Retinal pigment epithelial cell (primary cell): ENCODE data around the gene RIT2.
A peak's percentile ranks its signal among the peaks of the same experiment; 100 is the strongest.

Experiments
- DNase-seq: peaks from one replicate; pipeline ENCODE4 v3.0.0-alpha.2; 2010; ENCODE audit warnings: low read depth
- H3K4me3 ChIP-seq: 2 replicates; pipeline ENCODE4 v1.5.1; 2011; ENCODE audit warnings: mild to moderate bottlenecking, low read length, control low read depth, moderate library complexity
- CTCF ChIP-seq: conservative IDR thresholded peaks from 2 replicates; pipeline ENCODE4 v1.5.1; 2011; ENCODE audit warnings: low read depth, low read length, control low read depth, inconsistent platforms

Gene RIT2

DNA sequence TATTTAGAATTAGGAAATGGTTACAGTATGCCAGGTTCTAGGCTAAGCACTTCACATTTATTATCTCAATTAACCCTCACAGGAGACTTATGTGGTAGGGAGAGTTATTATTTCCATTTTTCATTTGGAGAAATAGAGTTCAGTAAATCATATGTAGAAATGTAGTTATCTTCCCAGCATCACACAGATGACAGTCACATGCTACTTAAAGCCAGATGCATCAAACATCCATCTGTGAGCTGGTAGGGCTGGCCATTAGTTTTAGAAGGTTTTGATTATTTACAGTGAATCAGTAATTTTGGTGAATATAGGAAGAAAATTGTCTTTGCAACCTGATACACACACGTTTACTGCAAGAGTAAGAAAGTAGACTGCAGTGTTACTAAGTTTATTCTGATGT lies 97.9 kb downstream of the RIT2 start:
- DNase-seq = no peak

DNA sequence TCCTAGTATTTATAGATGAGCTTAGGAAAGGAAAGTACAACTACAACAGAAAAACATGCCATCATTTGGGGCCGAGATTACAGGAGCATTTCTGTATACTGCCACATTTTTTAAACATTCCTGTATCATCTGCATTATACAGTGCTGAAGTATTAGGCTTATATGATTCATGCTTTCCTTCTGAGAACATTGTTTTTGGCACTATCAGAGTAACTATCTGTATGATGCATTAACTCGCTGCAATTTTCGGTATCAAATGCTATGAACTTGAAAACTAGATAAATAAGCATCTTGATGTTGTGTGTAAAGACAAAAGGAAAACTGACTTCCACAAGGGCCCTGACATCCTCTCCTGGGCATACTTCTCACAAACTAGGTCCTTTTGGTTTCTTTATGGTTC lies 102.0 kb downstream of the RIT2 start:
- no peak overlapping the region for H3K4me3 ChIP-seq
- DNase-seq = no peak

More for the DNA sequence above, 97.9 kb downstream of the RIT2 start:
- H3K4me3 ChIP-seq = no peak overlapping the region
- no peak for TF ChIP-seq CTCF

DNA sequence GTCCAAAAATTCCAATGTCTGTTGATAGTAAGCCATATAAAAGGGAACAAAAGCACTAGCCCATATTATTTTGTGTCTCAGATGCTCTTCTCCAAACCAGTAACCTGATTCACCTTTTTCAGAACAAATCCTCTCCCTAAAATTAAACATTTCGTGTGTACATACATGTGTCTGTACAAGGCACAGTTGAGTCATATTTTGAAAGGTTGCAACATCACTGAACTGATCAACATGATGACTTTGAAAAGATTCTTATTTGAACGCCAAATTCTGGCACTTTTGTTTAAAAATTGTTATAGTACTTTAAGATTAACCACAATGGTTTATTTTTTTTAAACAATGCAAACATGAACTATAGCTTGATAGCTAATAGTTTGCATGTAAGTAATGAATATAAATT lies 102.5 kb downstream of the RIT2 start:
- DNase-seq = no peak
- H3K4me3 ChIP-seq = no peak overlapping the region
- no peak for TF ChIP-seq CTCF

More for the DNA sequence above, 102.0 kb downstream of the RIT2 start:
- no peak for TF ChIP-seq CTCF

- H3K4me3 ChIP-seq = no peak overlapping the region
- DNase-seq = no peak
- TF ChIP-seq CTCF = no peak
These were observed 104.9 kb downstream of the RIT2 start for GRCh38 chr18:43010611-43011010.

DNA sequence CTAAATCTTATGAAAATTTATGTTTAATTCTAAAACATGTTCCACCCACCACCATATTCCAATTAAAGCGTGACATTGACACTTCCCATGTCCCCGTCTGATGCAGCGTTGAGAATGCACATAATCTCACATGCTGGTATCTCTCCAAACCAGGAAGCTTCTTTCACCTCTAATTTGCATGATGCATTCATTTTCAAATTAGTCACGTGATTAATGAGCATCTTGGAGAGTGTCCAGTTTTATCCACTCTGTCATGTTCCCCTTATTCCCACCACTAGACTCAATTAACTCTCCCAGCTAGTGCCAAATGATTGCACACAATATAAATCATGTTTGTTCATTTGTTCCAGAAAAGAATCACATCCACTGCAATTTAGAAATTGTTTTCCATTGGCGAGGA lies 105.8 kb downstream of the RIT2 start:
- DNase-seq = no peak
- TF ChIP-seq CTCF = no peak
- H3K4me3 ChIP-seq = no peak overlapping the region

DNA sequence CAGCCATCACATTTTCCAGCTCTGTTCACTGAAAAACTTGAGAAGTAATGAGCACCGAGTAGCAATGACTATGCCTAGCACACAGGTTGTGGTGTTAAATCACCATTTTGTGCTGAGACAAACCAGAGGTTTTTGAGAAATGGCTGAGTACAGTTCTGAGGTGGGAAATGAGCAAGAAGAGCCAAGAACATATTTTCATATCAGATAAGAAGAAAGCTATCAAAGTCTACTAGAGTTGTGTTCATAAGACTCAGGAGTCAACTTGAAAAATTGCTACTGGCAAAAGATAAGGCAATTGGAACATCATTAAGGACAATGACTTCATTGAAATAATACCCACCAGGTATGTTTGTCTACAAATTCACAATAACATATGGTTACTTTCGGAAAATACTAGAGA lies 108.1 kb downstream of the RIT2 start:
- no peak overlapping the region for H3K4me3 ChIP-seq
- DNase-seq = no peak
- no peak for TF ChIP-seq CTCF

DNA sequence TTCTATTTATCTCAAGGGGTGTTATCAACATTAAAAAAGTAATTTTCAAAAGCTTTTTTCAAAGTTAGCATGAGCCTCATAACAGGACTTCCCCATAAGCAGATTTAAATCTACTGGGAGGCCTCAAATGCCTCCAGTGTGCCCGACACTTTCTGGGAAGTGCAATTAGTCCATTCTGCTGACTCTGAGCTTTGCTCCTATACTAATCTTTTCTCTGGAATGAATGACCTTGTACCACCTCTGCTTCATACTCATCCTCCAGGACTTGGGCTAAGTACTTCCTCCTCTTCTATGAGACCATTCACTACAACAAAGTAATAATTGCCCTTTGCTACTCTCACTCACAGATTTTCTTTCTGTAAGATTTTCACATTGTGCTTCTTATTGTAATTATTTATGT lies 111.1 kb downstream of the RIT2 start:
- TF ChIP-seq CTCF = no peak
- H3K4me3 ChIP-seq = no peak overlapping the region
- DNase-seq = peak; percentile 29
